Osteoblast (primary cell): ENCODE results near the gene IER2. TPM values are rescaled to one million over a fixed set of nuclear protein-coding genes. Genes with fewer than 3 reads are reported as not detected.

Experiments
- DNase-seq: peaks from one replicate; pipeline ENCODE4 v3.0.0; 2011; ENCODE audit warnings: low spot score, mixed read lengths; ENCODE audit not compliant: insufficient read length; ENCODE audit errors: missing footprints
- H2AFZ ChIP-seq: 2 replicates; pipeline ENCODE4 v1.6.0; 2011; ENCODE audit warnings: mild to moderate bottlenecking, low read length
- H3K27ac ChIP-seq: 2 replicates; pipeline ENCODE4 v1.5.1; 2011; ENCODE audit warnings: mild to moderate bottlenecking, low read depth, low read length, moderate library complexity
- H3K27me3 ChIP-seq: 2 replicates; pipeline ENCODE4 v1.6.0; 2012; ENCODE audit warnings: mild to moderate bottlenecking, control low read depth, inconsistent platforms, low read length, moderate library complexity; ENCODE audit not compliant: insufficient read depth
- H3K36me3 ChIP-seq: 2 replicates; pipeline ENCODE4 v1.5.1; 2011; ENCODE audit warnings: mild to moderate bottlenecking, low read length, control low read depth, moderate library complexity; ENCODE audit not compliant: insufficient read depth
- H3K4me1 ChIP-seq: 2 replicates; pipeline ENCODE4 v1.5.1; 2011; ENCODE audit warnings: mild to moderate bottlenecking, low read length, control low read depth, moderate library complexity; ENCODE audit not compliant: insufficient read depth
- H3K4me2 ChIP-seq: 2 replicates; pipeline ENCODE4 v1.6.0; 2011; ENCODE audit warnings: mild to moderate bottlenecking, low read length; ENCODE audit not compliant: insufficient read depth
- H3K4me3 ChIP-seq: fragments of 200-600 bp; sonication (generic); 3 replicates; pipeline ENCODE4 v1.5.1; 2012; ENCODE audit warnings: mild to moderate bottlenecking, low read length, inconsistent platforms; ENCODE audit not compliant: insufficient read depth
- H3K79me2 ChIP-seq: 2 replicates; pipeline ENCODE4 v1.6.0; 2012; ENCODE audit warnings: mild to moderate bottlenecking, low read length, control low read depth, inconsistent platforms; ENCODE audit not compliant: insufficient read depth
- H3K9me3 ChIP-seq: 2 replicates; pipeline ENCODE4 v1.5.1; 2011; ENCODE audit warnings: low read depth, low read length, control low read depth
- H4K20me1 ChIP-seq: 2 replicates; pipeline ENCODE4 v1.6.0; 2012; ENCODE audit warnings: mild to moderate bottlenecking, low read length, control low read depth; ENCODE audit not compliant: insufficient read depth
- total RNA-seq: library from RNA; depleted of rRNA; stranded (reverse); fragments of >200 nt; gene quantifications from 2 replicates; pipeline ENCODE4 v1.2.3, GENCODE V29; 2012
- TF ChIP-seq, protein P1 (sequence below): IDR thresholded peaks from 2 replicates; pipeline ENCODE4 v1.5.1; 2011; ENCODE audit warnings: mild to moderate bottlenecking, low read depth, low read length, moderate library complexity; ENCODE audit errors: extremely low read depth

Gene IER2
- total RNA-seq, 1 donor = 14.8 TPM

DNA sequence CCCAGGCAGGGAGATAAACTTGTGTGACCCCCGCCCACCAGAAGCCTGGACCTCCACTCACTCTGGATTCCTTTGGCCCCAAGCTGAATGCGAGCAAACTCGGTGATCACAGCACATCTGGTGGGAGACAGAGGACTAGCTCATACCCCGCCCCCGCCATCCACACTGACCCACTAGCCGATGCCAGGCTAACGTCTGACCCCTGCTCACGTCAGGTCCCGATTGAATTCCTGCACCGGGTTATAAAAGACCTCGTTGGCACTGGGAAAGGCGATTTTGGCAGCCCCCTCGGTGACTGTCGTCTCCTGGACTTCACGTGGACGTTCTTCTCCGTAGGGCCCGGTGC lies 34.3 kb upstream of the IER2 start:
- Histone ChIP-seq H3K27ac (peak overlapping the region; percentile 91), H3K9me3 (no peaks in the 10 kb centered on the region), H3K27me3 (no peaks in the 10 kb centered on the region), H3K79me2 (peaks cover 43% of the 10 kb centered on the region), H3K4me1 (peaks cover 37% of the 10 kb centered on the region), H4K20me1 (peaks cover 15% of the 10 kb centered on the region), H3K4me3 (peak overlapping the region; percentile 99), H2AFZ (peak overlapping the region; percentile 74), H3K4me2 (peak overlapping the region; percentile 84), H3K36me3 (peaks cover 20% of the 10 kb centered on the region)
- TF ChIP-seq, protein P1, sequence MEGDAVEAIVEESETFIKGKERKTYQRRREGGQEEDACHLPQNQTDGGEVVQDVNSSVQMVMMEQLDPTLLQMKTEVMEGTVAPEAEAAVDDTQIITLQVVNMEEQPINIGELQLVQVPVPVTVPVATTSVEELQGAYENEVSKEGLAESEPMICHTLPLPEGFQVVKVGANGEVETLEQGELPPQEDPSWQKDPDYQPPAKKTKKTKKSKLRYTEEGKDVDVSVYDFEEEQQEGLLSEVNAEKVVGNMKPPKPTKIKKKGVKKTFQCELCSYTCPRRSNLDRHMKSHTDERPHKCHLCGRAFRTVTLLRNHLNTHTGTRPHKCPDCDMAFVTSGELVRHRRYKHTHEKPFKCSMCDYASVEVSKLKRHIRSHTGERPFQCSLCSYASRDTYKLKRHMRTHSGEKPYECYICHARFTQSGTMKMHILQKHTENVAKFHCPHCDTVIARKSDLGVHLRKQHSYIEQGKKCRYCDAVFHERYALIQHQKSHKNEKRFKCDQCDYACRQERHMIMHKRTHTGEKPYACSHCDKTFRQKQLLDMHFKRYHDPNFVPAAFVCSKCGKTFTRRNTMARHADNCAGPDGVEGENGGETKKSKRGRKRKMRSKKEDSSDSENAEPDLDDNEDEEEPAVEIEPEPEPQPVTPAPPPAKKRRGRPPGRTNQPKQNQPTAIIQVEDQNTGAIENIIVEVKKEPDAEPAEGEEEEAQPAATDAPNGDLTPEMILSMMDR = no peak
- DNase-seq = no peak

DNA sequence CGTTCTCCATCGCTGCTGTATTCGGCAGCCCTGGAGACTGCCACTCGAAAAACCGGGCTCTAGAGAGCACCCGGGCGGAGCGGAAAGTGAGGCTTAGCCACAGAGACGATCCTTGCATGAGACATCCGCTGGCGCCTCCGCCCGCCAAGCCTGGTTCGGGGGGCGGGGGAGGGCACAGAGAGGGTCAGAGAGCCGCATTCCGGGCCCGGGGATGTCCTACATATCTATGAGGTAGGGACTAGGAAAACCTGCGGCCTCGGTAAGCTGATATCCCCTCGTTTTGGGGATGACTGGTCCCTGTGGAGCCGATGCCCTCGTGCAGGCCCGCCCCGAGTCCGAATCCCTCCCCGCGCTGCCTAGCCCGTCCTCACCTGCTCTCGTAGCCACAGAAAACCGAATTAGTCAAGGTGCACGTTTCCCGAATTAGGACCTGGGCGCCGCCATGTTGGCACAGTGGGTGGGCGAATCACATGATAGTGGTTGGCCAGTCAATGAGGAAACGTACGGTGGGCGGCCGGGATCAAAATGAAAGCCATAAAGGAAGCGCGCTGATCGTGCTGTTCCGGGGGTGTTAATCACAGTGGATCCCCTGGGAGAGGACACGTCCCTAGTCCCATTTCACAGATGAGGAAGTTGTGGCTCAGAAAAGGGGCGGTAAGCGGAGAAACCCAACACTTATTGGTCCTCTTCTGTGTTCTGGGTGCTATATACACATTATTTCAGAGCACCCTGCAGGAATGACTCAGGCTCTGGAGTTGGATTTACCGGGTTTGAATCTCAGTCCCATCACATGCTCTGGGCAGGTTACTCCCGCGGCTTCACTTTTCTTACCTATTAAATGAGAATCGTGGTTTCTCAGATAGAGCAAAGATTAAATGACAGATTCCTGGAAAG lies 33.7 kb upstream of the IER2 start, which contains the start of gene TRMT1:
Gene TRMT1 (minus strand): TSS at position 459 of the 894 bp plus-strand sequence. CDS start 341 bp downstream, at position 118.
- peak within 1 kb of the TSS; percentile 99 for H3K4me3 ChIP-seq
- H3K4me2 ChIP-seq = peak within 1 kb of the TSS; percentile 84
- no peaks in the 10 kb centered on the region for H3K27me3 ChIP-seq
- TF ChIP-seq, protein P1 = no peak
- peak within 1 kb of the TSS; percentile 85 for H2AFZ ChIP-seq
- peaks cover 50% of the 10 kb centered on the region for H3K79me2 ChIP-seq
- peak; percentile 99 for DNase-seq
- peaks cover 20% of the 10 kb centered on the region for H3K36me3 ChIP-seq
- no peaks in the 10 kb centered on the region for H3K9me3 ChIP-seq
- H3K4me1 ChIP-seq = peaks cover 44% of the 10 kb centered on the region
- H3K27ac ChIP-seq = peak within 1 kb of the TSS; percentile 91
- H4K20me1 ChIP-seq = peaks cover 21% of the 10 kb centered on the region

DNA sequence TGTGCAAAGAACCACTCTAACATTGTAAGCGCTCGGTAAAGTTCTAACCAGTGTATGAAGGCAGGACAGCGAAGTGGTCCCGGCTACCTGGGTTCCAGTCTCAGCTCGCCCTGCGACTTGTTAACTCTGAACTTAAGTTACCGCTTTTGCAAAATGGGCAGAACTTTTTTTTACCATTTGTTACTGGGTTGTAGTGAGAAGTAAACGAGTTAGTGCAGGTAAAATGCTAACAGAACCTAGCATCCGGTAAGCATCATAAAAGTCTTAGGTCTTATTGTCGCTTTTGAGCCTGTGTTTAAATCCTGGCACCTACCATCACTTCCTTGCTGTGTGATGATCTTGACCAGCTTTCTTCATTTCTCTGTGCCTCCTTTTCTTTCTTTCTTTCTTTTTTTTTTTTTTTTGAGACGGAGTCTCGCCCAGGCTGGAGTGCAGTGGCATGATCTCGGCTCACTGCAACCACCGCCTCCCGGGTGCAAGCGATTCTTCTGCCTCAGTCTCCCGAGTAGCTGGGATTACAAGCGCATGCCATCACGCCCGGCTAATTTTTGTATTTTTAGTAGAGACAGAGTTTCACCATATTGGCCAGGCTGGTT lies 32.9 kb upstream of the IER2 start:
- no peak for DNase-seq

More for the DNA sequence above, 32.9 kb upstream of the IER2 start:
- Histone ChIP-seq H2AFZ (peak overlapping the region; percentile 85), H3K79me2 (peaks cover 57% of the 10 kb centered on the region), H4K20me1 (peaks cover 28% of the 10 kb centered on the region), H3K36me3 (peaks cover 23% of the 10 kb centered on the region), H3K9me3 (no peaks in the 10 kb centered on the region), H3K27ac (peak overlapping the region; percentile 91), H3K4me1 (peaks cover 51% of the 10 kb centered on the region), H3K4me3 (peak overlapping the region; percentile 99), H3K27me3 (no peaks in the 10 kb centered on the region), H3K4me2 (peak overlapping the region; percentile 84)
- TF ChIP-seq, protein P1 = no peak
